ENCODE measurements around the gene DCAF7.

Gene DCAF7

DNA sequence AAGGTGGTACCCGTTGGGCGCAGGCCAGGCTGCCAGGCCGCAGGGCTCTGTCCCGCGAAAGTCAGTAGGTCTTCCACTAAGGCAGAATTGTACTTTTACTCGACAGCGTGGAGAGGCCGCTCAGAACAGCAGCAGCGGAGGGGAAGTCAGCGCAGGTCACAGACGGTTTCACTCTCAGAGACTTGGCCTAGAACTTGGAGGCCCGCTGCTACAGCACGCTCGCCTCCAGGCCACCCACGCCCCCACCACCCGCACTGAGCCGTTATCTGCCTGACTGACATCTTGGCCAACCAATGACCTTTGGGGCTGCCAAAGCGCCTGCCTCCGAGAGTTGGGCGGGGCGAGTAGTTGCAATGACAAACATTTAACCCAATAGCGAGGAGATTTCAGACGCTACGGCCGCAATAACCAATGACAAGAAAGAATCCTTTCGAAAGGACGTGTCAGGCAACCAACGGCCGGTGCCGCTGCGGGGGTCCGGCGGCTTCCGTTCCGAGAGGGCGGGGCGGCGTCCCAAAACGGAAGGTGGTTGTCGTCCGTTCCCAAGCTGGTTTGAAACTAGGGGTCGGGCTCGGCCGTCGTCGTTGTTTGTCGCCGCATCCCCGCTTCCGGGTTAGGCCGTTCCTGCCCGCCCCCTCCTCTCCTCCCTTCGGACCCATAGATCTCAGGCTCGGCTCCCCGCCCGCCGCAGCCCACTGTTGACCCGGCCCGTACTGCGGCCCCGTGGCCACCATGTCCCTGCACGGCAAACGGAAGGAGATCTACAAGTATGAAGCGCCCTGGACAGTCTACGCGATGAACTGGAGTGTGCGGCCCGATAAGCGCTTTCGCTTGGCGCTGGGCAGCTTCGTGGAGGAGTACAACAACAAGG is at the start of gene DCAF7:
Gene DCAF7 (plus strand): TSS at position 532 of the 871 bp plus-strand sequence. CDS start 201 bp downstream, at position 733.
- DNase-seq, result peak; percentile 99

DNA sequence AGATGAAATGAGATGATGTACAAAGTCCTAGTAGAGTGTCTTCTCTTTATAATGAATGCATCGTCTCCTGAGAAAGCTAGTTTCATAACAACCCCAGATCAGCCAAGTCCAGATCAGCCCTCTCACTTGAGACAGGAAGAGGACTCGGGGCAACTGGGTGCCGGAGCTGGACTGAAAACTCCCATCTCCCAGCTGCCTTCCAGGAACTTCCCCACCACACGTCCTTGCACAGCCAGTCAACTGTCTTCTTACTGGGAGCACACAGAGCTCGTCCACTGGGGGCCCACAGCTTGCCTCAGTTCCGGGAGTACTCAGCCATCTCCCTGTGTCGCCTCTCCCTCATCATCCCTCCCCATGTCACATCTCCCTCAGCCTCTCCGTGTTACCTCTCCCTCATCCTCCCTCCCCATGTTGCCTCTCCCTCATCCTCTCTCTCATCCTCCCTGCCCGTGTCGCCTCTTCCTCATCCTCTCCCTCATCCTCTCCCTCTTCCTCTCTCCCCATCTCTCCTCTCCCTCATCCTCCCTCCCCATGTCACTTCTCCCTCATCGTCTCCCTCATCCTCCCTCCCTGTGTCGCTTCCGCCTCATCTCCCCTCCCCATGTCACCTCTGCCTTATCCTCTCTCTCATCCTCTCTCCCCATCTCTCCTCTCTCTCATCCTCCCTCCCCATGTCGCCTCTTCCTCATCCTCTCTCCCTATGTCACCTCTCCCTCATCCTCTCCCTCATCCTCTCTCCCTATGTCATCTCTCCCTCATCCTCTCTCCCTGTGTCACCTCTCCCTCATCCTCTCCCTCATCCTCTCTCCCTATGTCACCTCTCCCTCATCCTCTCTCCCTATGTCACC is 49.5 kb upstream of the DCAF7 start:
- no peak for DNase-seq

- no peak for DNase-seq
Measured at GRCh38 chr17:63503341-63503705, 47.0 kb upstream of the DCAF7 start.

DNA sequence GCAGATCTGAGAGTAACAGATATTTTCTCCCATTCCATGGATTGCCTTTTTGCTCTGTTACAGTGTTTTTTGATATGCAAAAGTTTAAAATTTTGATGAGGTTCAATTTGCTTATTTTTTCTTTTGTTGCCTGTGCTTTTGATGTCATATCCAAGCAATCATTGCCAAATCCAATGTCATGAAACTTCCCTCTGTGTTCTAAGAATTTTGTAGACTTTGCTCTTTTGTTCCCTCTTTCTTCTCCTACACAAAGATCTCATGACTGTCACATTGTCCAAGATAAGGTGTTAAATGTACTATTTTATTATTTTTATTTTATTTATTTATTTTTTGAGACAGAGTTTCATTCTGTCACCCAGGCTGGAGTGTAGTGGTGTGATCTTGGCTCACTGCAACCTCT is 46.0 kb upstream of the DCAF7 start:
- DNase-seq, result no peak

DNA sequence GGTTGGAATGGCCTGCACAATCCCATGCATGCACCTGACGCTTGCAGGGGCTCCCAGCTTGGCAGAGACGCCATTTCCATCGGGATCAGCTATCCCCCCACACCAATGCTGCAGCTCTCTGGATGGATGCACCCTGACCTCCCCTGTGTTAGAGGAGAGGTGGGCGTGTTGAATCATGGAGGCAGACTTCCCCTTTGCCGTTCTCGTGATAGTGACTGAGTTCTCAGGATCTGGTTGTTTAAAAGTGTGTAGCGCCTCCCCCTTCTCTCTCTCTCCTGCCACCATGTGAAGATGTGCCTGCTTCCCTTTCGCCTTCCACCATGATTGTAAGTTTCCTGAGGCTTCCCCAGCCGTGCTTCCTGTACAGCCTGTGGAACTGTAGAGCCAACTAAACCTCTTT is 44.9 kb upstream of the DCAF7 start:
- no peak for DNase-seq

DNA sequence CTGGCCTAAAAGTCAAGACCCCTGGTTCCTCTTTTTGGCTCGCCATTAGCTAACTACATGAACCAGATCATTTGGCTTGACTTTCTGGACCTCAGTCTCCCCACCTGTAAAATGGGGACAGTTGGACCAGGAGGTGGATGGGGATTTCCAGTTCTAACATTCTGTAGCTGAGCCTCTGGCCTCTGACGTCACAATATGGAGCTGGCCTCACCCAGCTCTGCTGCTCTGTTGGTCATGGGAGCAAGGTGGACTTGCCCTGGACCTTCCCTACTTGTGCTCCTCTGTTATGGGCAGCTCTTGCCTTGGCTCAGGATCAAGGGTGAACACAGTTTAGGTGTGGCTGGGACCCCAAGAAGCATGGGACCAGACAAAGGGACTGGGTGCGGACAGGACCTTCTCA is 43.6 kb upstream of the DCAF7 start:
- no peak for DNase-seq

- DNase-seq, result no peak
Measured at GRCh38 chr17:63511331-63511730, 38.9 kb upstream of the DCAF7 start.

DNA sequence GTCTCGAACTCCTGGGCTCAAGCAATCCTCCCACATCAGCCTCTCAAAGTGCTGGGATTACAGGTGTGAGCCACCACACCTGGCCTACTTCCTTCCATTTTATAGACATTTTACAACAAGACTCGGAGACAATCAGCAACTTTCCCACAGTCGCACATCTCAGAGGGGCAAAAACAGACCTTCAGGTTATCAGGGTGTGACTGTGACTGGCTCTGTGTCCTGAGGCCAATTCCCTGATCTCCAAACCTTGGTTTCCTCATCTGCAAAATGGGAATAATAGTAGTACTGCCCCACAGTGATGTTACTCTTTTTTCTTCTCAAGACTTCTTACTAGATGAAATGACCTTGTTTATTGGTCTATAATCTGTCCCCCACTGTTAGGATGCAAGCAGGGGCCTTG is 37.9 kb upstream of the DCAF7 start:
- DNase-seq, result no peak

- no peak for DNase-seq
Measured at GRCh38 chr17:63512896-63513644, 37.2 kb upstream of the DCAF7 start.

DNA sequence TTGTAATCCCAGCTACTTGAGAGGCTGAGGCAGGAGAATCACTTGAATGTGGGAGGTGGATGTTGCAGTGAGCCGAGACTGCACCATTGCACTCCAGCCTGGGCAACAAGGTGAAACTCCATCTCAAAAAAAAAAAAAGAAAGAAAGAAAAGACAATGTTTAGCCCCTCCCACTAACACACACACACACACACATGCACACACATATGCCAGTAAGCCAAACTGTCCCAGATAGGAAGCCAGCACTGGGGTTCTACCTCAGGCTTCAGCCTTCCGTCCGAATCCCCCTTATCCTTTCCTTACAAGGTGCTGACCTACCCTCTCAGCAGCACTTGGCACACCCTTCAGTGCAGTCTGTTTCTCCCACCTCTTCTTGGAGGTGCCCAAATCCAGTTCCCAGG is 35.8 kb upstream of the DCAF7 start:
- DNase-seq, result no peak

DNA sequence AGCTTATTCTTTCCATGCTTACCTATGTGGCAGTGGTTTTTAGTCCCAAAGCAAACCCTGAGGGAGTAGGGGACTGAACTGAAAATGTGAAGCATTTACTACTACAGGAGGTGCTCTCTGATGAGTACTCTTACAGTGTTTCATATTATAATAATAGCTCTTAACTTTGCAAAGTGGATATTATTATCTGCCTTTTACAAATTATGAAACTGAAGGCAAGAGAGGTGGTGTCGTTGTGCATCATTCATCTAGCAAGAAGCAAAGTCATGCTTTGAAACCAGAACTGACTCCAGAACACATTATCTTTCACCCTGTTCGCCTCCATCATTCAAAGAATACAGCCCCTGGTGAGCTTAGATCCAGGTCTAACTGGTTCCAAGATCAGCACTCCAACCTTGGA is 35.3 kb upstream of the DCAF7 start:
- no peak for DNase-seq

DNA sequence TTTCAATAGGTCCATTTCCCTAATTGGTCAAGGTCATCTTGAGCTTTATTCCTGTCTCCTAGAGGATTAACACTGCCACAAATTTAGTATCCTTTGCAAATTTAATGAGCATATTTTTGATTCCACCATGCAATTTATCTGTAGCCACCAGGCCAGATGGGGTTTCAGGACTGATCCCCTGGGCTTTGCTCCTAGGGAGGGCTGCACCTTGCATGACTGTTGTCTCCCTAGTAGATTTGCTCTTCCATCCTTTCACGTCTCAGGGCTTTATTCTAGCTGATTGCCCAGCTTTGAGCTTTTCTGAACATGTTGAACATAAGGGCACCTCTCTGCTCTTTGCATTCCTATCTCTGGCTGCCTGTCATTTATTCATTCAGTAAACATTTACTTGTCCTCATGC is 34.9 kb upstream of the DCAF7 start:
- no peak for DNase-seq

GRCh38 chr17:63516910-63517824 is 33.1 kb upstream of the DCAF7 start:
- no peak for DNase-seq

GRCh38 chr17:63517825-63518534 is 32.3 kb upstream of the DCAF7 start:
- DNase-seq, result no peak

DNA sequence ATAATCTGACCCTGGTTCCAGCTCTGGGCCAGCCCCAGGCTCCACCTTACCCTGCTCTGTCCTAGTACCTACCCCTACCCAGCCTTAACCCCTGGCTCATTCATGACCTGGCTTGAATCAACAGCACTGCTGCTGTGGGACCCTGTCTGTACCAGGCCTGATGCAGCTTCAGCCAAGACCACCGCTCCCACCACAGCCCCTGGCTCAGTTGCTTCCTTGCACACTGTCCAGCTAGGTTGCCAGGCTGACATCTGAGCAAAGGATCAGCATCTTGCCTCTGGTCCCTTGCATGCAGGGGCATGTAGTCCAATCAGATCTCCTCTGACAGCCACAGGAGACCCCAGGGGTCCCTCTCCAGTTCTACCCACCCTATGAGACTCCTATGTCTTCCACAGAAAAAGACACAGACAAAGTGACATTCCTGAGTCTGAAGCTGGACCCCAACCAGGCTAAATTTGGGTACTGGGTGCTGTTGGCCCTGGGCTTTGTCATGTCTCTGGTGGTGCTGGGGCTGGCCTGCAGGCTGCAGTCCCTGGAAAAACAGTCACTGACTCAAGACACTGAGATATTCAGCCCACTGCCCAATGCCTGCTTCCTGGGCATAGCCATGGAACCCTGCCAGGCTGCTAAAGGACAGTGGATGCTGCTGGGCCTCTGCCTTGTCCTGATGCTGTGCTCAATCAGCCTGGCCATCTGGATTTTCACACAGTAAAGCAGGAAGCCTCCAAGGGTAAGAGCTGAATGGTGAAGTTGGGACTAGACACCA is 31.0 kb upstream of the DCAF7 start:
- no peak for DNase-seq

- DNase-seq, result no peak
Measured at GRCh38 chr17:63519972-63520882, 30.1 kb upstream of the DCAF7 start.

GRCh38 chr17:63523253-63523855 is 26.9 kb upstream of the DCAF7 start, which contains the start of gene KCNH6:
KCNH6 (plus strand) TSS chr17:63523358; CDS start chr17:63523414, 56 bp downstream.
- no peak for DNase-seq

GRCh38 chr17:63524051-63524450 is 26.2 kb upstream of the DCAF7 start:
- DNase-seq, result no peak
